Sigmoid colon (tissue), 4 donors: Measurements from ENCODE around the gene PLB1.

Experiments used
- POLR2A ChIP-seq, 2 donors: fragments of 450-650 bp; IDR thresholded peaks; one replicate each; pipeline ENCODE4 v1.6.1; 2016; ENCODE audit warnings: antibody characterized with exemption in 2 of 2, mild to moderate bottlenecking in 2 of 2, moderate library complexity in 2 of 2
- POLR2AphosphoS5 ChIP-seq, 4 donors: sonication (generic); formaldehyde crosslinking; IDR thresholded peaks; one replicate each; pipeline ENCODE4 v1.6.1; 2017; ENCODE audit warnings: antibody characterized with exemption in 4 of 4
- TF ChIP-seq, protein P1 (sequence below), 4 experiments: fragments of 450-650 bp in 3 of 4; fragments of 200-600 bp in 1 of 4; IDR thresholded peaks; one replicate each; pipeline ENCODE4 v1.5.1; 2016 to 2019; ENCODE audit warnings: antibody characterized with exemption in 4 of 4, mild to moderate bottlenecking in 3 of 4, moderate library complexity in 2 of 4

DNA sequence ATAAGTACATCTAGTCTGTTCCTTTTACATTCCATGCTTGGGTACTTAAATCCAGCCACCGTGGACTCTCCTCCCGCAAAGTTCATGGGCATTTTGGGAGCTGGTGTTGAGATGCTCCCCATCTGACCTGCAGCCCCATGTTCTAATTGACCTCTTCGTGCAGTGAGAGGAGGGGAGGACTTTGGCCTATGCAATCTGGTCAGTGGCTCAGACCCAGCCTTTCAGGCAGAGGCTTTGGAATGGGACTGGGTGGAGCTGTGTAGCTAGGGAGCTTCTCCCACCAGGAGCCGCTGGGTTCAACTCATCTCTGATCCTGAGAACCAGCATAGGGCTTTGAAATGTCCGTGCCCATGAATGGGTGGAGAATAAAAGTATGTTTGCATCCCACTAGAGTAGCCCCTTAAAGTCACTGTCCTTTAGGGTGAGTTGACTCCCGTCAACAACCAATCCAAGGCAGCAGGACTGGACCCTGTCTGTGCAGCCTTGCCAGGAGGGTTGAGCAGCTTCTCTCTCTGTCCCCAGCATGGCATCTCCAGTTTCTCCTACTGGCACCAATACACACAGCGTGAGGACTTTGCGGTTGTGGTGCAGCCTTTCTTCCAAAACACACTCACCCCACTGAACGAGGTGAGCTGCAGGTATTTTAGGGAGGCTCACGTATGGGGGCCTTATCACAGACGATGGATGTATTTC lies 135.8 kb downstream of the PLB1 start:
- TF ChIP-seq, protein P1, sequence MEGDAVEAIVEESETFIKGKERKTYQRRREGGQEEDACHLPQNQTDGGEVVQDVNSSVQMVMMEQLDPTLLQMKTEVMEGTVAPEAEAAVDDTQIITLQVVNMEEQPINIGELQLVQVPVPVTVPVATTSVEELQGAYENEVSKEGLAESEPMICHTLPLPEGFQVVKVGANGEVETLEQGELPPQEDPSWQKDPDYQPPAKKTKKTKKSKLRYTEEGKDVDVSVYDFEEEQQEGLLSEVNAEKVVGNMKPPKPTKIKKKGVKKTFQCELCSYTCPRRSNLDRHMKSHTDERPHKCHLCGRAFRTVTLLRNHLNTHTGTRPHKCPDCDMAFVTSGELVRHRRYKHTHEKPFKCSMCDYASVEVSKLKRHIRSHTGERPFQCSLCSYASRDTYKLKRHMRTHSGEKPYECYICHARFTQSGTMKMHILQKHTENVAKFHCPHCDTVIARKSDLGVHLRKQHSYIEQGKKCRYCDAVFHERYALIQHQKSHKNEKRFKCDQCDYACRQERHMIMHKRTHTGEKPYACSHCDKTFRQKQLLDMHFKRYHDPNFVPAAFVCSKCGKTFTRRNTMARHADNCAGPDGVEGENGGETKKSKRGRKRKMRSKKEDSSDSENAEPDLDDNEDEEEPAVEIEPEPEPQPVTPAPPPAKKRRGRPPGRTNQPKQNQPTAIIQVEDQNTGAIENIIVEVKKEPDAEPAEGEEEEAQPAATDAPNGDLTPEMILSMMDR (IDR thresholded peaks at IDR 0.05), result no peak
- no peak for TF ChIP-seq POLR2A (IDR thresholded peaks at IDR 0.05)
- no peak for TF ChIP-seq POLR2AphosphoS5 (IDR thresholded peaks at IDR 0.05)
